GM12874 (cell line): Measurements from ENCODE around the gene CCNH.

ENCODE experiments used
- TF ChIP-seq, protein P1 (sequence below): IDR thresholded peaks from 2 replicates; pipeline ENCODE4 v1.5.1; 2011; ENCODE audit warnings: low read depth, mild to moderate bottlenecking, control low read depth, low read length, moderate library complexity; ENCODE audit not compliant: insufficient read depth

CCNH gene

GRCh38 chr5:87393331-87393730 lies 19.4 kb downstream of the CCNH start:
- TF ChIP-seq, protein P1, sequence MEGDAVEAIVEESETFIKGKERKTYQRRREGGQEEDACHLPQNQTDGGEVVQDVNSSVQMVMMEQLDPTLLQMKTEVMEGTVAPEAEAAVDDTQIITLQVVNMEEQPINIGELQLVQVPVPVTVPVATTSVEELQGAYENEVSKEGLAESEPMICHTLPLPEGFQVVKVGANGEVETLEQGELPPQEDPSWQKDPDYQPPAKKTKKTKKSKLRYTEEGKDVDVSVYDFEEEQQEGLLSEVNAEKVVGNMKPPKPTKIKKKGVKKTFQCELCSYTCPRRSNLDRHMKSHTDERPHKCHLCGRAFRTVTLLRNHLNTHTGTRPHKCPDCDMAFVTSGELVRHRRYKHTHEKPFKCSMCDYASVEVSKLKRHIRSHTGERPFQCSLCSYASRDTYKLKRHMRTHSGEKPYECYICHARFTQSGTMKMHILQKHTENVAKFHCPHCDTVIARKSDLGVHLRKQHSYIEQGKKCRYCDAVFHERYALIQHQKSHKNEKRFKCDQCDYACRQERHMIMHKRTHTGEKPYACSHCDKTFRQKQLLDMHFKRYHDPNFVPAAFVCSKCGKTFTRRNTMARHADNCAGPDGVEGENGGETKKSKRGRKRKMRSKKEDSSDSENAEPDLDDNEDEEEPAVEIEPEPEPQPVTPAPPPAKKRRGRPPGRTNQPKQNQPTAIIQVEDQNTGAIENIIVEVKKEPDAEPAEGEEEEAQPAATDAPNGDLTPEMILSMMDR = no peak

- TF ChIP-seq, protein P1 = no peak
These were observed 19.9 kb downstream of the CCNH start for GRCh38 chr5:87392801-87393200.

GRCh38 chr5:87392170-87392569 lies 20.6 kb downstream of the CCNH start:
- TF ChIP-seq, protein P1 = no peak

DNA sequence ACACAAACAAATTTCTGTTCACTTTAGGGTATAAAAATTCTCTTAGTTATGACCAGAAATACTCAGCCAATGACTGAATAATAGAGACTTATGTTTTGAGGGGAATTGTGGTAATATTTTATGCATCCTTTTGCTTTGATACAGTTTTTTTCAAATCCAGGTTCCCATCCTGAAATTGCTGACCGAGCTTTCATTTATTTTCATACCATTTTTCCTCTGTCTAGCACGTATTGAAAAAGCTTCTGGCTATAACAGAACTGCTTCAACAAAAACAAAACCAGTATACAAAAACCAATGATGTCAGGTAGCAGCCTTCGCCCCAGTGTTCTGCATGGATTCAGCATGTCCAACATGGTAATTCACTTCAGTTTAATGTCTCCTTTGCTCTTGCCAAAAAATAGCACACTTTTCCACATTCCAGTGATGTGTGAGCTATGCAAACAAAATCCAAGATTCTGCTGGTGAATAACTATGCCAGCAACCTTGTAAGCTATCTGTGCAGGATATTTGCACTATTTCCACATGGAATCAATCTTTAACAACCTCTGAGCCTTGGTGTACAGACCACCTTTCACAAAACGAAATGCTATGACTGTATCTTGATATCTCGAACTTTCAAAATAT lies 22.0 kb downstream of the CCNH start:
- TF ChIP-seq, protein P1 = no peak

DNA sequence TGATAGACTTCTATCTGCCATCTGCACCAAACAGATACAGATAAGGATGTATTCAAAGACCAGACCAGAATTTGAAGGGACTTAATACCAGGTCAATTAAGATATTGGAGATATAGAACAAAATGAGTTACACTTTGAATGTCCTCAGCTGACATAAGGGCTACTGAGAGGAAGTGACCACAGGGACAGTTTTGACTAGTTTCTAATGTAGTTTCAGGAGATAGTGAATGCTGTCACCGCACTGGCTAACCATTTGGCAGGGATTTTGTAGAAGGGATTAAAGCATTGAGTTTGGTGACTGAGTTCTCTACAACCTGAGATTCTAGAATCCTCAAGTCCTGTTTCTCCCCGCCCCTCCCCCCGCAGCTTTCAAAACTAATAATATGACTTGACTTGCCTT lies 22.7 kb downstream of the CCNH start:
- TF ChIP-seq, protein P1 = no peak

GRCh38 chr5:87389296-87390034 lies 23.3 kb downstream of the CCNH start:
- TF ChIP-seq, protein P1 = no peak

- TF ChIP-seq, protein P1 = no peak
These were observed 24.6 kb downstream of the CCNH start for GRCh38 chr5:87388129-87388528.
